HEK293T (cell line): Measurements from ENCODE around the gene ZFPM1.

Experiments used
- ARNT ChIP-seq: fragments of 450-650 bp; IDR thresholded peaks from 2 replicates; pipeline ENCODE4 v1.6.1; 2017; ENCODE audit warnings: mild to moderate bottlenecking
- FOXK2 ChIP-seq: fragments of 450-650 bp; IDR thresholded peaks from 2 replicates; pipeline ENCODE4 v1.6.1; 2016; ENCODE audit warnings: mild to moderate bottlenecking
- FOXM1 ChIP-seq: fragments of 450-650 bp; IDR thresholded peaks from 2 replicates; pipeline ENCODE4 v1.6.1; 2017; ENCODE audit warnings: mild to moderate bottlenecking, borderline replicate concordance
- TARDBP ChIP-seq: fragments of 450-650 bp; IDR thresholded peaks from 2 replicates; pipeline ENCODE4 v1.6.1; 2016

DNA sequence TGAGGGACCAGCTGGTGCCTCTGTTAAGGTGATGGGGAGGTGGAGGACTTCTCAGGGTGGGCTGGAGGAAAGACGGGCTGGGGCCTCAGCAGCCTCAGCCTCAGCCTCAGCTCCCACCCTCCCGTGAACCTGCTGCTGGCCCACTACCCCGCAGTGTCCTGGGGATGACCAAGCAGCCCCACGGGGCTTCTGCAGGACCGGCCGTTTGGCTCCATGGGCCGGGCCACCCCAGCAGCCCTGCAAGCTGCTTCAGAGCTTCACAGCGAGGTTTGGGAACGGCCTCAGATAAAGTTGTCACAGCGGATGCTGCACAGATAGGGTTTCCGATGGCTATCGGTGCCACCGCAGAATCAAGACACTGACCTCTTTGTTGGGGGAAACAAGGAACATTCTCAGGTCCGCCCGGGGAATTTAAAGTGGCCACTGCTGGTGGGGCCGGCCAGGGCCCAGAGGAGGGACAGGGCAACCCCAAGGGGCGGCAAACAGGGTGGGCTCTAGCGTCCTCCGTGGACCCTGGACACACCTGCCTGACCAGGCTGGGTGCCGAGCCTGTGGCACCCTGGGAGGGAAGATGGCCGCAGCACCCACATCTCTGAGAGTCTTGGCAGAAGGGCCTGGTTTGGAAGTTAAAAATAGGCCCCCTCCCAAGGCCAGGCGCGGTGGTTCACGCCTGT lies 69.3 kb downstream of the ZFPM1 start:
- TF ChIP-seq FOXK2 (no peak), ARNT (no peak), TARDBP (no peak), FOXM1 (no peak)
